ENCODE measurements around the gene ZNF335. TPM values are rescaled to one million over a fixed set of nuclear protein-coding genes. Genes with fewer than 3 reads are reported as not detected.

Gene ZNF335
- total and polyA plus RNA-seq, 2 donors (not counting 3 experiments of a cell fraction or from before 2014, with no cell fraction given): 17.3 to 22.8 TPM

GRCh38 chr20:45975686-45976085 is 3.7 kb upstream of the ZNF335 start:
- no peak for TF ChIP-seq POLR2A (IDR thresholded peaks at IDR 0.05; ENCODE audit: low read depth, low read length)
- no peak for TF ChIP-seq CTCF (IDR thresholded peaks at IDR 0.05; ENCODE audit: extremely low read depth in 1 of 2, insufficient read depth in 1 of 2, low read depth in 1 of 2, low read length in 2 of 2)
- TF ChIP-seq FOS (IDR thresholded peaks at IDR 0.05; ENCODE audit: borderline replicate concordance, insufficient read depth, low read length): no peak
- no peak for TF ChIP-seq JUN (IDR thresholded peaks at IDR 0.05; ENCODE audit: borderline replicate concordance, insufficient read depth, insufficient read length, low read depth)
- TF ChIP-seq GATA2 (IDR thresholded peaks at IDR 0.05; ENCODE audit: insufficient read depth, insufficient read length, low read depth, low read length): no peak
- TF ChIP-seq MYC (IDR thresholded peaks at IDR 0.05; ENCODE audit: low read depth, low read length): no peak
- TF ChIP-seq POLR2AphosphoS5 (IDR thresholded peaks at IDR 0.05; ENCODE audit: insufficient read depth, low read depth, low read length): no peak
- Histone ChIP-seq H3K4me1 (ENCODE audit: control insufficient read depth, extremely low read depth, insufficient read depth, low read length) (peaks cover 4% of the 10 kb centered on the region), H3K9me1 (replicated peaks; ENCODE audit: control insufficient read depth, extremely low read depth, insufficient read depth, low read length) (no peaks in the 10 kb centered on the region), H3K9ac (replicated peaks; ENCODE audit: extremely low read depth, insufficient read depth, low read length) (no peak overlapping the region), H4K20me1 (replicated peaks; ENCODE audit: control insufficient read depth, extremely low read depth, insufficient read depth, low read length) (no peaks in the 10 kb centered on the region), H2AFZ (ENCODE audit: low read depth, low read length) (no peak overlapping the region), H3K36me3 (ENCODE audit: control insufficient read depth in 2 of 2, extremely low read depth in 1 of 2, insufficient read depth in 2 of 2, low read length in 2 of 2) (no peaks in the 10 kb centered on the region), H3K9me3 (replicated peaks; ENCODE audit: control insufficient read depth, insufficient read depth, low read length) (no peaks in the 10 kb centered on the region), H3K27ac (ENCODE audit: insufficient read depth, low read depth, low read length) (no peak overlapping the region), H3K79me2 (ENCODE audit: control insufficient read depth, insufficient read depth, low read length) (peaks cover 7% of the 10 kb centered on the region), H3K4me2 (ENCODE audit: insufficient read depth, low read length) (no peak overlapping the region), H3K27me3 (ENCODE audit: control insufficient read depth in 2 of 2, insufficient read depth in 2 of 2, low read length in 2 of 2) (peaks cover 4 to 11% of the 10 kb centered on the region in 2 experiments), H3K4me3 (replicated peaks in 1 of 3; ENCODE audit: insufficient read depth in 1 of 3, low read depth in 1 of 3, low read length in 3 of 3) (no peak overlapping the region)
- dilution Hi-C loops (cut with MboI; ENCODE audit: extremely low pct_ligation_motif_present, low sequenced_read_pairs): no loop called here
- FAIRE-seq (no peak), DNase-seq (ENCODE audit: low read depth, low spot score) (no peak)
- intact Hi-C loops (cut with micrococcal nuclease): no loop called here
- ChIA-PET POLR2A (no interaction called here), CTCF (no interaction called here)
- BruUV-seq (replicated peaks): no TSS peak
